Hindlimb muscle (tissue), 1 donor: ENCODE data around the gene KIFC3. TPM values are rescaled to one million over a fixed set of nuclear protein-coding genes. Genes with fewer than 3 reads are reported as not detected.
"Not testable (repeated sequence)": the region's sequence is repeated elsewhere in the genome, so short reads cannot be mapped to it uniquely, and the experiment has no call there.

ENCODE experiments used
- DNase-seq: peaks from one replicate; pipeline ENCODE4 v3.0.0-alpha.2; 2013
- polyA plus RNA-seq: library from polyadenylated mRNA; unstranded; fragments of 120-200 nt; gene quantifications from one replicate; pipeline ENCODE4 v1.2.1, GENCODE V29; 2013; ENCODE audit not compliant: insufficient read length

The KIFC3 gene
- polyA plus RNA-seq, 1 donor: 26.8 TPM

GRCh38 chr16:57785924-57786323 is 16.4 kb downstream of the KIFC3 start:
- DNase-seq: no peak

GRCh38 chr16:57785385-57785784 is 16.9 kb downstream of the KIFC3 start:
- no peak for DNase-seq

DNA sequence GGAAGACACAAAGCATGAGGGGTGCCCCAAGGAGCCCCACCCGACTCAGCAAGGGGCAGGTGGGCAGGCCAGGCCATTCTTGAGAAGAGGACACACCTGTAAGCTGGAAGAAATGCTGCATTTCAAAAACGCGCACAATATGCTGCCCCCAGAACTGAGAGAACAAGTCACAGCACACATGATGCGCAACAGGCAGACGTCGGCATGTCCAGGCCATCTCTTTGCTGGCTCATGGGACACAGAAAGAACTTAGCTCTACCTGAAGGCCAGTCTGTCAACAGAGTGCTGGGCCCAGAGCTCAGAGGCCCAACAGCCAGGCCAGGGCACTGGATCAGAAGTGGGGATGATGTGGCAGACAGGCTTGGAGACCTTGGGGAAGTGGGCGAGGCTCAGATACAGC is 18.0 kb downstream of the KIFC3 start:
- no peak for DNase-seq

DNA sequence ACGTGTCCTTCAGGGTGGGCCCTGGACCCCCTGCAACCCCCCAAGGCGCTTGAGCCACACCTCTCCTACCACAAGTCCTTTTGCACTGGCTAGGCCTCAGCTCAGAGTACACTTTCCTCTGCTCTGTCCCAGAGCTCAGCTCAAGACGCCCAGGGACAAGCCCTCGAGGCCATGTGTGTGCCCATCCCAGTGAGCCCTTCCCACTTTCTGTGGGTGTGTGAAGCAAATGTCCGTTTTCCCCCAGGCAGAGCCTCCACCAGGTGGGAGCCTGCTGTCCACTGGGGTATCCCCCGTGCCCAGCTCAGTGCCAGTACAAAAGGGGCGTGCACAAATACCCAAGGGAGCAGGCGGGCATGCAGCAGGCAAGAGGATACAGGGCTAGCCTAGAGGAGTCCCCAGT is 18.4 kb downstream of the KIFC3 start:
- DNase-seq: no peak

- no peak for DNase-seq
Observed at GRCh38 chr16:57783116-57783515, 19.2 kb downstream of the KIFC3 start.

DNA sequence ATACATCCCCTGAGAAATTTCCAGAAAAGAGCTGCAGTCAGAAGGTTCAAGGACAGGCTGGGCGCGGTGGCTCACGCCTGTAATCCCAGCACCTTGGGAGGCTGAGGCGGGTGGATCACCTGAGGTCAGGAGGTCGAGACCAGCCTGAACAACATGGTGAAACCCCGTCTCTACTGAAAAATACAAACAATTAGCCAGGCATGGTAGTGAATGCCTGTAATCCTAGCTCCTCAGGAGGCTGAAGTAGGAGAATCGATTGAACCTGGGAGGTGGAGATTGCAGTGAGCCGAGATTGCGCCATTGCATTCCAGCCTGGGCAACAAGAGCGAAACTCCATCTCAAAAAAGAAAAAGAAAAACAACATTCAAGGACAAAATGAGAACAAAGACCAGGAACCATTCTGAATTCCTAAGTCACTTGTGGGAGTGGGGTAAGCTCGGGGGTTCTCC is 19.7 kb downstream of the KIFC3 start:
- not testable (repeated sequence) for DNase-seq

- no peak for DNase-seq
Observed at GRCh38 chr16:57781741-57782606, 20.3 kb downstream of the KIFC3 start.

- DNase-seq: no peak
Observed at GRCh38 chr16:57781349-57781740, 20.9 kb downstream of the KIFC3 start.

GRCh38 chr16:57779836-57780235 is 22.5 kb downstream of the KIFC3 start:
- not testable (repeated sequence) for DNase-seq

GRCh38 chr16:57778658-57779057 is 23.6 kb downstream of the KIFC3 start:
- no peak for DNase-seq

DNA sequence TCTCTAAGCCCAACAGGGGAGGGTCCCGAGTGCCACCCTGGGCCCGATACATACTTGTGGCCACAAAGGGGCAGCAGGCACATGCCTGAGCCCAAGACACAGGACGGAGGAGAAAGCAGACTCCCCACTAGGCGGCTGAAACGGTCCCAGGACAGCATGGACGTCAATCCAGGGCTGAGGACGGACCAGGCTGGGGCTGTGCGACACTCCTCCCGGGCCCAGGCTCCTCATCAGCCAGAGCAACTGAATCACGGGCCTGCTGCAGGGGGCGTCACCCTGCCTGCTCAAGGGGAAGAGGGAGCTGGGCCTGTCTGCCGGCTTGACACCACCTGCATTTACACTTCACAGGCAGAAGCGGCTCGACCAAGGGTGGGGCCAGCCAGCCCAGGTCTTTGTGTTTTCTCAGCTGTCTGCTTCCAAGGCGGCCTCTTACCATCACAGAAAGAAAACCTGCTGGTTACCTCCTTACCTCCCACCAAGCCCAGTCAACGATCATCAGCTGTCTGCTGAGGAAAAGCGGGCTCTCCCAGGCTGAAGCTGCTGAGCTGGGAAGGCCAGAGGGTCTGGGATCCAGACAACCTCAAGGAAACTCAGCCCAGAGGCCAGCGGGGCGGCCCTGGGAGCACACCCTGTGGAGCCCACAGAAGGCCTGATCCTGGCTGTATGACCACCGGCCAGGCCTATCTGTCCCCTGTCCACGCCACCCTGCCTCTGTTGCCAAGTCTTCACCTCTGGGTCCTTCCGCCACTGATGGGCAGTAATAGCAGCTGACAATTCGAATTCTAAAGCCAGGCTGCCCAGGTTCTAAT is 26.4 kb downstream of the KIFC3 start:
- no peak for DNase-seq

DNA sequence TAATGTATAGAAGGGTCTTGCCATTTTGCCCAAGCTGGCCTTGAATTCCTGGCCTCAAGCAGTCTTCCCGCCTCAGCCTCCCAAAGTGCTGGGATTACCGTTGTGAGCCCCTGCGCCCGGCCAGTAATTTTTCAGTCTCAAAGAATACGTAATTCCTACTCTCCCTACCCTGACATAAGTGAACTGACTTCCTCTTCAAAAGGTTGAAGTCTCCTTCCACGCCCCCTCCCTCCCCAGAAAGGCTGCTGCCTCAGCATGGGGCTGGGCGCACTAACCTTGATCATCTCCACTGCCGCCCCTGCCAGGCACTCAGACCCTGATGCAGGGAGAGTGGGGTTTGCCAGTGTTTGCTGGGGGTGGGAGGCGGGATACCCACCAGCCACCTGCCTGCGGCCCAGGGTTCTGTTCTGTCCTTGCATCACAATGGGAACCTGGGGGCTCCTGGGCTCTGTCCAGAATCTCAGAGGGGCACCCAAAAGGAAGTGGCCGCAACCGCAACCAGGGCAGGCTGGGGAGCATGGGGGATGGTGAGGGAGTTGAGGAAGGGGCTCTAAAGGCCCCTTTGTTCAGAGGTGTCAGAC is 27.5 kb downstream of the KIFC3 start:
- DNase-seq: no peak

DNA sequence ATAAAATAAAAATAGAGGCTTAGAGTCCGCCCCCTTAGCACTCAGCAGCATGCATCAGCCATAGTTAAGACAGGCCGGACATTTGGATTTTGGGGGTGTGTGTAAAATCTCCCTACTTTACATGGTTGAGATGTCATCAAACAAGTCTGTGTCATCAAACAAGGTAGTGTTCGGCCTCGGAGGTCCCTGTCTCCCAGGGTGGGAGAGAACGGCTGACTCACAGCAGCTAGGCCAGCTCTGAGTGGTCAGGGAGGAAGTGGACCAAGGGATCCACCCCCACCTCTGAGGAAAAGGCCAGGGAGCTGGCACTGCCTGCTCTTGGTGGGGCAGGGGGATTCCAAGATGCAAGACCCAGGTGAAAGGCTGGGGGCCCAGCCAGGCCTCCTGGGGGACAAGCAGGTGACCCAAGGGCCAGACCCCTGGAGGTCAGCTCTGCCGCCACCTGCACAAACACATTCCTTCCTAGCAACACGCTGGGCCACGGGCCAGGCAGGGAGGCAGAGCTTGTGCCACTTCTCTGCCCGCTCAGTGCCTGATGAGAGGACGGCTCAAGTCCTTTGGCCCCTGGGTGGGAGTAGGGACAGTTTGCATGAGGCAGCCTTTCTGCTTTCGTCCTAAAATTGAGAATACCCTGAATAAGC is 28.5 kb downstream of the KIFC3 start:
- DNase-seq: no peak

- DNase-seq: no peak
Observed at GRCh38 chr16:57773019-57773418, 29.3 kb downstream of the KIFC3 start.

GRCh38 chr16:57771141-57771785 is 31.0 kb downstream of the KIFC3 start:
- no peak for DNase-seq

- no peak for DNase-seq
Observed at GRCh38 chr16:57770361-57770760, 31.9 kb downstream of the KIFC3 start.

DNA sequence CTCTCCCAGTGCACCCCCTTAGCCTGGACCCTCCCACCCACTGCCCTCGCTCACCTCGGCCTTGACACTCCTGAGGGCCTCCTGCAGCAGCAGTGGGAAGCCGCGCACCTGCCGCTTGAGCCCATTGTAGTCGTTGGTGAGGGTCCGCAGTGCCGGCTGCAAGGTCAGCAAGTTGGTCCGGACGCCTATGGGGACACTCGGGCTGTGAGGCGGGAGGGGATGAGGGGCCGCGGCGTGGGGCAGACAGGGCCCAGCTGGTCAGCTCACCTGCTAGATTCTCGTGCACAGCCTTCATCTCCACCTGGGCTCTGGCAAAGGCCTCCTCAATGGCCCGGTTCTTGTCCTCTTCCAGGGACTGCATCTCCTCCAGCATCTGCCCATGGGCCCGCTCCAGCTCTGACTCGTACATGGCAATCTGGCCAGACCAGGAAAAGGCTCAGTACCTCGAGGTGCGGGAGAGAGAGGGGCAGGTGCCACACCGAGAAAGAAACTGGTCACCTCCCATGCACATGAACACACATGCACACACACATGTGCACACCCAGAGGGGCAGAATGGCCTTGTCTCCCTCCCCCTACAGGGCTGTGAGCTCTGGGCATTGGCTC is 32.6 kb downstream of the KIFC3 start:
- no peak for DNase-seq

DNA sequence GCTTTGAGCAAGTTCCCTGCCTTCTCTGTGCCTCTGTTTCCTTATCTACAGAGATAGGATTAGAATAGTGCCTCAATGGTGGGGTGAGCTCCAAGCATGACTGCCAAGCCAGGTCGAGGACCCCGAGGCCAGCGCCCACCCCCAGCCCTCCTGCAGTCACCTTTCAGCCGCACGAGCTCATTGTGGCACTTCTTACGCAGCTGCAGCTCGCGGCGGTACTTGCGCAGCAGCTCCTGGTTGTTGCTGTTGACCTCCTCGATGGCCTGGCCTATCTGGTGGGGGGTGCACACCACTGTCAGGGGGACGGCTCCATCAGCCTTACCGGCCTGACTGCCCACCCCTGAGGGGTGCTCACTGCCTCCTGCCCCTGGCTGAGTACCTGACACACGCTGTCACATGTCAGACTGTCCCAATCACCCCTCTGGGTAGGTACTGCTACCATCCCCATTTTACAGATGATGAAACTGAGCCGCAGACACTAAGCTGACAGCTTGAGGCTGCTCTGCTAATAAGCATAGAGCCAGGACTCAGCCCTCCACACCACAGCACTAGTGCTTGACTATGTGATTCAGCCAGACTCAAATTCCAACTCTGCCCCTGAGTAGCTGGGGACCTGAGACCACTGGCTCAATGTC is 35.5 kb downstream of the KIFC3 start:
- DNase-seq: no peak

- no peak for DNase-seq
Observed at GRCh38 chr16:57765160-57765728, 37.0 kb downstream of the KIFC3 start.

DNA sequence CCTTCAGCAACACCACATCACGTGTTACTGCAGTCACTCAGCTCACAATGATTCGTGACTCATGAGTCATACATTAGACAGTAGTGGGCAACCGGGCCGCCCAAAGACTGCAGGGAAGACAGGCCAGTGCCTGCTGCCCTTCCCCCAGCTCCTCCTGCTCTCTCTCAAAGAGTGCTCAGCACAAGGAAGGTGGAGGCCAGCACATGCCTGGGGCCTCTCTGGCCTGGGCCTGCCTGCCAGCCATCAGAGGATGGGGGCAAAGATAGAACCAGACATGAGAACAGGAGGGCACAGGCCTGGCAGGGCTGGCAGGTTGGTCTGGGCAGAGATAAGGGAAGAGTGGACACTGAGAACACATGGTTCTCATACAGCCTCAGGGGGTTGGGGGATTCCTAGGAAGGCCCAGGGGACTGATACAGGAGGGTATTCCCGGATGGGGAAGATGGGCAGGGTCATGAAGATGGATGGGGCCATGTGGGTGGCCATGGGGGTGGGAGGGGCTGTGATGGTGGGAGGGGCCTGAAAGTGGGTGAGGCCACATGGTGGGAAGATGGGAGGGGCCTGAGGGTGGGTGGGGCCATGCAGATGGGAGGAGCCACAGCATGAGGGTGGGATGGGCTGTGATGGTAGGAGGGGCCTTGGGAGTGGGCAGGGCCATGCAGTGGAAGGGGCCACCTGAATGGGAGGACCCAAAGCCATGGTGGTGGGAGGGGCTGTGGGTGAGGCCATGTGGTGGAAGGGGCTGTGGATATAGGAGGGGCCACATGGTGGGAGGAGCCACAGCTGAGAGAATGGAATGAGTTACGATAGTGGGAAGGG is 37.7 kb downstream of the KIFC3 start:
- no peak for DNase-seq
